ENCODE results near the gene HPCAL4.

HPCAL4 gene

DNA sequence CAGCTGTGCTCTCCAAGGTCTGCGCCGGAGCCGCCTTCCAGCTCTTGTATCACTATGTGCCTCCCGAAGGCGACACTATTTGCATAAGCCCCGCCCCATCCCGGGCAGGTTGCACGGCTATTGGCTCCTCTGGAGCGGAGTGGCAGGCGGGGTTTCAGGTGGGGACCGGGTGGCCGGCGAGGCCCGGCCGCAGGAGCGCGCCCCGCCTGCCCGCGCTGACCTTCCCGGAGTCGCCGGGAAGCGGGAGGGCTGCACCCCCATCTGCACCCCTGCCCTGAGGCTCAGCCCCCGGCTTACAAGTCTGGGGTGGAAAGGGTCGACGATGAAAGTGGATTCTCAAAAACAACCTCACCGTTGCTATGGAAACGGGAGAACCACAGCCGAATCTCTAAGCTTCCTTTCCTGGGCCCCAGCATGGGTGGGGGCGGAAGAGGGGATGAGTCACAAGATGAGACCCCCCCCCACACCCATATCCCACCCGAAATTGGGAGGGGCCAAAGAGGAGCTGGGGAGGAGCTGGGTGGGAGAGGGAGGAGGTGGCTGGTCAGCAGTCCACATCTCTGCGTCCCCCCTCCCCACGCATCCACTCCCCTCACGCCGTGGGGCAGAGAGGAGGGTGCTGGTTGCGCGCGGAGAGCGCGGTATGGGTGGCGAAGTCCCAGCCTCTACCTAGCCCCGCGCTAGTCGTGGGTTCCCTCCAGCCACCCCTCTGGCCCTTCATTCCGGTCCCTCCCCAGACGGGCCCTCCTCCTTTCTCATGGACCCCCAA, at the start of gene HPCAL4:
Gene HPCAL4, minus strand, starts transcription at position 51 of the 769 bp plus-strand sequence. CDS start 6,830 bp downstream, outside the sequence.
- no peak for TF ChIP-seq GATA2 (IDR thresholded peaks at IDR 0.05; ENCODE audit: low read depth, low read length)
- no peak for TF ChIP-seq GATA3 (IDR thresholded peaks at IDR 0.05; ENCODE audit: low read depth, low read length)

DNA sequence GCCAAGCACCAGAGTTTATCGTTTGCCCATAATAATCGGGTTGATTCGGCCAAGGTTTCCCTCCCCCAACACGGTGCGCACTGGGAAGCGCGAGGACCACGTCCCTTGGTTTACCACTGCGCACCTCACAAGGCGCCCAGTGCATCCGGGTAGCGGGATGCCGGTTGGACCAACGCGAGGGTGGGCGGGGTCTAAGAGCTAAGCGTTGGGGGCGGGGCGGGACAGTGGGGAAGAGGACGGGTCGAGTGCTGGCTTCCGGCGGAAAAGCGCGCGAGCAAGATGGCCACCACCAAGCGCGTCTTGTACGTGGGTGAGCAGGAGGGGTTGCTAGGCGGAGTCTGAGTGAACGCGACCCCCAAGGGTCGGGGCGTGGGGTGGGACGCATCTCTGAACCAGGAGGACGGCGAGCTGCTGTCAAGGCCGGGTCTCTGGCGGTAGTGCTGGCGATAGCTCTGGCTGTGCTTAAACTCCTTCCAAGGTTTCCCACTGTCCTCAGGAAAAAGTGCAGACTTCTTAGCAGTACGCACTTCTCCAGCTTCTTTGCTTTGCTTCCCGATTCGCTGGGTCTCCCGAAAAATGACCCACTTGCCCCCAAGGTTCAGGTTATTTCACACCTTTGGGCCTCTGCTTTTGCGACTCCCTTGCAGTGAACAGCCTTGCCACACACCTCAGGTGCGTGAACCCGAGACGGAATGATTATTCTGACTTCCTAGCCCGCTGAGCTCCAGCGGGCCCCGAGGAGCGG, 47.6 kb upstream of the HPCAL4 start, which contains the start of gene PPIE:
Gene PPIE, plus strand, starts transcription at position 261 of the 745 bp plus-strand sequence. Its CDS starts 19 bp downstream, at position 280.
- TF ChIP-seq GATA3 (IDR thresholded peaks at IDR 0.05; ENCODE audit: low read depth, low read length) (no peak), GATA2 (IDR thresholded peaks at IDR 0.05; ENCODE audit: low read depth, low read length) (no peak)

DNA sequence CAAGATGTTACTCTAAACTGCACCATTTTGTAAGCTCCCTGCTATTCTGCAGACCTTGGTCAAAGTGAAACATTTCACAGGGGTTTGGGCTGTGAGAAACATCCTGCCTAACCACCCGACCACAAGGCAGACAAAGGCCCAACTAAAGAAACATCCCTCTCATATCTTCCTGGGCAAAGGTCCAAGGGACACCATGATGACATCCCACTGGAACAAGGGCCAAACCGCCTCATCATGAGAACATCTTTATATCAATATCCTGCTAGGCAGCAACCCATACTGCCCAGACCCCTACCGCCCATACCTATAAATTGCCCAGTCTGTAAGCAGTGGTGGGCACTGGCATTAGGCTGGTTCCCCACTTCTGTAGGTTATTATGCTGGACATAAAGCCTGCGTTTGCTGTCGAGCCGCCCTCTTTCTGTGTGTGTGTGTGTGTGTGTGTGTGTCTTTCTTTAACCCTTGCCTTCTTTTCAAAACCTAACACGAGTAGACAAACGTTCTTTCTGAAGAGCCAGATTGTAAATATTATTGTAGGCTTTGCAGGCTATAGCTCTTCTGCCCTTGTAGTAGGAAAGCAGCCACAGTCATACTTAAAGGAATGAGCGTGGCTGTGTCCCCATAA, 46.4 kb upstream of the HPCAL4 start:
- TF ChIP-seq GATA3 (IDR thresholded peaks at IDR 0.05; ENCODE audit: low read depth, low read length) (no peak), GATA2 (IDR thresholded peaks at IDR 0.05; ENCODE audit: low read depth, low read length) (no peak)

DNA sequence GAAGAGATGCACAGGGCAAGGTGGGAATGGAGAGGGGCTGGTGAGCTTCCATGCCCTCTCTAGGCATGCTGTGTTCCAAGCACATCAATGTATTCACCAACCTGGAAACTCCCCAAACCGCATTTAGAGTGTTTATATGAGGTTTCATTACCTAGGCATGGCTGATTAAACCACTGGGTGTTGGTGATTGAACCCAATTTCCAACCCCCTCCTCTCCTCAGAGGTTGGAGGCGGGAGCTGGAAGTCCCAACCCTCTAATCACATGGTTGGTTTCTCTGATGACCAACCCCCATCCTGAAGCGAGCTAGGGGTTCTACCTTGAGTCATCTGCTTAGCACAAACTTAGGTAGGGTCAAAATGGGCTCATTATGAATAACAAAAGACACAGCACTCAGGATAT, 44.5 kb upstream of the HPCAL4 start:
- TF ChIP-seq GATA2 (IDR thresholded peaks at IDR 0.05; ENCODE audit: low read depth, low read length) = no peak
- TF ChIP-seq GATA3 (IDR thresholded peaks at IDR 0.05; ENCODE audit: low read depth, low read length) = no peak

DNA sequence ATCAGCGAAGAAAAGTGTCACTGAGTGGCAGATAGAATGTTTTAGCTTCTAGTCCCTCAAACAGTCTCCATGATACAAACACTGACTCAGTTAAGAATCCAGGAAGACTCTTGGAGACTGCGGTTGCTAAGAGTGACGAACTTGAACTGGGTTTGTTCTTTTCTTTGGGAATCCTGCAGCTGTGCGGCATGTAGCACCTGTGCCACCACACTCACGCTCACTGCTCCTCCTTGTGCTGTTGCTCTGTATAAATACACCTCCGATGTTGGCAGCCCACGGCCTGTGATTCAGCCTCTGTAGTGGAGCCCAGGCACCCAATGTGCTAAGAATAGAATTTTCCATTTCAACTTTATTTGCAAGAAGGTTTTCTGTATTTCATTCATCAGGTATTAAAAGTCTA, 41.9 kb upstream of the HPCAL4 start:
- TF ChIP-seq GATA2 (IDR thresholded peaks at IDR 0.05; ENCODE audit: low read depth, low read length) = no peak
- TF ChIP-seq GATA3 (IDR thresholded peaks at IDR 0.05; ENCODE audit: low read depth, low read length) = no peak

DNA sequence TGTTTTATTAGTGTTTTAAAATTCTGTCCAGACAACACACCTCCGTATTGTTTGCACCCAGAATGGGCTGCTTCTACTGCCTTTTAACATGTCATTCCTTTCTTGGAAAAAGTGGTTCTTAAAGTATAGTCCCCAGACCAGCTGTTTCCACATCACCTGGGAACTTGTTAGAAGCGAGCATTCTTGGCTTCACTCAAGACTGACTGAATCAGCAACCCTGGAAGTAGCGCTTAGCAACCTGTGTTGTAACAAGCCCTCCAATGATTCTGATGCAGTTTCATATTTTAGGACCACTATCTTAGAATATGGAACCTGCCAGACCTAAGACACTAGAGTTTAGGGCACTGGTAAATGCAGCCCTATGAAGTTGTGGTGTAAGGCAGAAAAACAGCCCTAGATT, 41.5 kb upstream of the HPCAL4 start:
- TF ChIP-seq GATA3 (IDR thresholded peaks at IDR 0.05; ENCODE audit: low read depth, low read length) = no peak
- no peak for TF ChIP-seq GATA2 (IDR thresholded peaks at IDR 0.05; ENCODE audit: low read depth, low read length)

DNA sequence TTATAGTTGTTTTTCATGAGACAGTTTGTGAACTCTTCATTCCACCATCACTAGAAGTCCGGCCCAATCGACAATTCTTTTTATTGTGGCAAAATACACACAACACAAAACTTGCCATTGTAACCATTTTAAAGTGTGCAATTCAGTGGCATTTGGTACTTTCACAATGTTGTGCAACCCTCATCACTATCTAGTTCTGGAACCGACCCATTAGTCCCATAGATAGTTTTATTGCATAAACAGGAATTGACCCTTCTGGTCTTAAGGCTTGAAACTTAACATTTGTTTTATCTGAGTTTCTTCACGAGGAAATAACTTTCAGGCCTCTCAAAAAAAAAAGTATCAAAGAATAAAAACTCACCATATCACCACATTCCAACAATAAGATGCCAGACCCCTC, 38.6 kb upstream of the HPCAL4 start:
- TF ChIP-seq GATA2 (IDR thresholded peaks at IDR 0.05; ENCODE audit: low read depth, low read length) = no peak
- no peak for TF ChIP-seq GATA3 (IDR thresholded peaks at IDR 0.05; ENCODE audit: low read depth, low read length)

DNA sequence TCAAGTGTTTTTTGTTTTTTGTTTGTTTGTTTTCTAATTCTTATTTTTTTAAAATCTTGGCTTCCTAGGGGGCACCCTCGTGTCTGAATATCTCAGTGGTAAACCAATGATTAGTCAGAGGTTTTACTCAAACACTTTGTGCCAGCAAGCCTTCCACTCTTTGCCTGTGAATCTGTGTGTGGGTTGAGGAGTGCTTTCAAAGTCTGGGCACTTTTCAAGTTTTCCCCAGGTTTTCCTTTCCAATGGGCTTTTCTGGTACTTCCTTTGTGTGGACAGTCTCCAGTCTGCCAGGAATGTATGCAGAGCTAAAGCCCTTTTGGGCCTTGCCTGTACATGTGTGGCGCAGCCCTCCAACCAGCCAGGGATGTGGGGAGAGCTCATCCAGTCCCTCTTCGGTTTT, 37.8 kb upstream of the HPCAL4 start:
- TF ChIP-seq GATA3 (IDR thresholded peaks at IDR 0.05; ENCODE audit: low read depth, low read length) = no peak
- no peak for TF ChIP-seq GATA2 (IDR thresholded peaks at IDR 0.05; ENCODE audit: low read depth, low read length)

DNA sequence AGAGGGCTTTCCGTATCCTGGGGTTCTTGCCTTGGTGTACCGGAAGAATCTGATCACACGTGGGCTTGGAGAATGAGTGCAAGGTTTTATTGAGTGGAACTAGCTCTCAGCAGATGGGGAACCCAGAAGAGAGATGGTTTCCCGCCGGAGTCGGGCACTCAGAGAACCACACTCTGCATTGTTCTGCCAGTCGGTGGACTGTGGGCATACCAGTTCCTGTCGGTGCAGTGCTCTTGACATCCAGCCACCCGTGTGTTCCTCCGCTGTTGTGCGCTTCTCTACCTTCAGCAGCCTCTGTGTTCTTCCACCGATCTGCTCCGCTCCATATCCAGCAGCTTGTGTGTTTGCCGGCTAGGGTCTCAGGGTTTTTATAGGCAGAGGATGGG, 36.7 kb upstream of the HPCAL4 start:
- TF ChIP-seq GATA3 (IDR thresholded peaks at IDR 0.05; ENCODE audit: low read depth, low read length) = no peak
- TF ChIP-seq GATA2 (IDR thresholded peaks at IDR 0.05; ENCODE audit: low read depth, low read length) = no peak

DNA sequence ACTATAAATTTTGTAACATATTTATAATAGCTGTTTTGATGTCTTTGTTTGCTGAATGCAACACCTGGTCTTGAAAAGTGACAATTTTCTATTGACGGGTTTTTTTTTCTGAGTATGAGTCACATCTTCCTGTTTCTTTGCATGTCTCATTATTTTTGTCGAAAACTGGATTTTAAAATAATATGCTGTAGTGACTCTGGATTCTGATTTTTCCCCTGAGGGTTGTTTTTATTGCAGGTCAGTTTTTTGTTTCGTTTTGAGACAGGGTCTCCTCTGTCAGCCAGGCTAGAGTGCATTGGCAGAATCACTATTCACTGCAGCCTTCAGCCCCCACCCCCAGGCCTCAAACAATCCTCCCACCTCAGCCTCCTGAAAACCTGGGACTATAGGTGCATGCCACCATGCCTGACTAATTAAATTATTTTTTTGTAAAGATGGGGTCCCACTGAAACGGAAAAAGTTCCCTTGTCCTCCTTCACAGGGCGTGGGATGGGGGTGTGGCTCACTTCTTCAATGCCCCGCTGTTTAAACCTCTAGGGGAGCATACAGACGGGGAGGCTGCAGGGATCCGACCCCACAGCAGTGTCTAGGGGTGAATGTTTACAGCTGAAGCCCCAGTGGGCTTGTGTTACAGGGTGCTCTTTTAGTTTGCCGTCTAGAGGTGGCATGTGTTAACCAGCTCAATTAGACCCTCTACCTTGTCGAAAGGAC, 36.1 kb upstream of the HPCAL4 start:
- TF ChIP-seq GATA3 (IDR thresholded peaks at IDR 0.05; ENCODE audit: low read depth, low read length) (no peak), GATA2 (IDR thresholded peaks at IDR 0.05; ENCODE audit: low read depth, low read length) (no peak)

DNA sequence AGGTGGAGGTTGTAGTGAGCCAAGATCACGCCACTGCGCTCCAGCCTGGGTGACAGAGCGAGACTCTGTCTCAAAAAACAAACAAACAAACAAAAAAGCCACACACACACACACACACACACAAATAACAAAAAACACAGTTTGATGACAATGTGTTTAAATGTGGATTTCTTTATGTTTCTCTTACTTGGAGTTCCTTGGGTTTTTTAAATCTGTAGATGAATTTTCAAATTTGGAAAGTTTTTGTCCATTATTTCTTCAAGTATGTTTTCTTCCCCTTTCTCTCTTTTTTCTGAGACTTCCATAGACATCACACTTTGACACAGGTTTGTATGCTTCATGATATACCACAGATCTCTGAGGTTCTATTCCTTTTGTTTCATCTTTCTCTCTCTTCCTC, 35.4 kb upstream of the HPCAL4 start:
- TF ChIP-seq GATA2 (IDR thresholded peaks at IDR 0.05; ENCODE audit: low read depth, low read length) (no peak), GATA3 (IDR thresholded peaks at IDR 0.05; ENCODE audit: low read depth, low read length) (no peak)

DNA sequence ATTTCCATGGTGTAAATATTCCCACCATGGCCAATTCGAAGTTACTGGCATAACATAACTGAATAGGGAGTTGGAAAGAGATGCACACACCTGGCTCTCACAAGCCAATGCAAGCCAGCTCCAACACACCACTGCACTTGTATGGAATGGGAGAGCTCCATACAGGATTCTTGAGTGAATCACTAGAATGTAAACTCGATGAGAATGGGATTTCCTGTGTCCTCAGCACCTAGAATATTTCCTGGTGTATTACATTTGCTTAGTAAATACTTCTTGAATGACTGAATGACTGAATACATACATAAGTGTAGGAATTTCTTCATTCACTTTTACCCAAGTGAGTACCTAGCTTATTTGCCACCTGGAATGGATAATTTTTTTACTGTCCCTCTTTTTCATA, 31.3 kb upstream of the HPCAL4 start:
- no peak for TF ChIP-seq GATA2 (IDR thresholded peaks at IDR 0.05; ENCODE audit: low read depth, low read length)
- TF ChIP-seq GATA3 (IDR thresholded peaks at IDR 0.05; ENCODE audit: low read depth, low read length) = no peak

DNA sequence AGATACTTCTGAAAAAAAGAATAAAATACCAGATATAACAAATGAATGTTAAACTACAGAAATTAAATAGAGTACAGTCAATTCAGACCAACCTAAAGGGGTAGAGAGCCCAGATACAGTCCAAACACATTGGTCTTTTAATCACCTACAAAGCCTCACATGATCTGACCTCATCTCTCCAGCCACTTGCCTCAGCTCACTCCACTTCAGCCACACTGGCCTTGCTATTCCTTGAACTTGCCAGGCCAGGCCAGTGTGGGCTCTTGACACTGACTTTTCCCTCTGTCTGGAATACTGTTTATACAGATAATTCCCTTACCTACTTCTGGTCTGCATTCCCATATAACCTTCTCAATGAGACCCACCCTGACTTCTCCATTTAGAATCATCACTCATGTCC, 30.4 kb upstream of the HPCAL4 start:
- TF ChIP-seq GATA2 (IDR thresholded peaks at IDR 0.05; ENCODE audit: low read depth, low read length) (no peak), GATA3 (IDR thresholded peaks at IDR 0.05; ENCODE audit: low read depth, low read length) (no peak)
